Neural cell (in vitro differentiated cells): ENCODE measurements around the gene TRIM10. TPM values are rescaled to one million over a fixed set of nuclear protein-coding genes. Genes with fewer than 3 reads are reported as not detected.

Experiments used
- H2AFZ ChIP-seq: fragments of 200-600, 300-800 bp; sonication (generic), shearing (Covaris generic); 2 replicates; pipeline ENCODE4 v1.6.0; 2014; ENCODE audit warnings: low read depth, mild to moderate bottlenecking, antibody characterized with exemption, low read length, moderate library complexity
- H3F3A ChIP-seq: fragments of 200-600 bp; shearing (Covaris generic); 2 replicates; pipeline ENCODE4 v1.6.1; 2016; ENCODE audit warnings: mild to moderate bottlenecking, moderate library complexity, mixed read lengths, antibody characterized with exemption, low read length; ENCODE audit not compliant: insufficient read depth, poor library complexity, severe bottlenecking
- H3K27ac ChIP-seq: fragments of 200-600, 300-800 bp; sonication (generic), shearing (Covaris generic); 2 replicates; pipeline ENCODE4 v1.5.1; 2014; ENCODE audit warnings: mild to moderate bottlenecking, low read length, moderate library complexity
- H3K27me3 ChIP-seq: fragments of 300-800, 200-600 bp; sonication (generic), shearing (Covaris generic); 2 replicates; pipeline ENCODE4 v1.6.0; 2014; ENCODE audit warnings: mild to moderate bottlenecking, low read depth, low read length, moderate library complexity; ENCODE audit not compliant: insufficient read depth
- H3K36me3 ChIP-seq: fragments of 300-800, 200-600 bp; sonication (generic), shearing (Covaris generic); 2 replicates; pipeline ENCODE4 v1.5.1; 2014; ENCODE audit warnings: mild to moderate bottlenecking, antibody characterized with exemption, low read length, moderate library complexity; ENCODE audit not compliant: insufficient read depth
- H3K4me2 ChIP-seq: fragments of 300-800, 200-600 bp; sonication (generic), shearing (Covaris generic); 2 replicates; pipeline ENCODE4 v1.6.0; 2014; ENCODE audit warnings: mild to moderate bottlenecking, low read length
- H3K4me3 ChIP-seq: fragments of 300-800, 200-600 bp; sonication (generic), shearing (Covaris generic); 2 replicates; pipeline ENCODE4 v1.5.1; 2014; ENCODE audit warnings: mild to moderate bottlenecking, low read length, moderate library complexity
- H3K79me2 ChIP-seq: fragments of 200-600 bp; shearing (Covaris generic); replicated peaks from 2 replicates; pipeline ENCODE4 v1.6.0; 2014; ENCODE audit warnings: mild to moderate bottlenecking, low read length, moderate library complexity; ENCODE audit not compliant: insufficient read depth
- H3K9ac ChIP-seq: fragments of 300-800, 200-600 bp; sonication (generic), shearing (Covaris generic); 2 replicates; pipeline ENCODE4 v1.6.1; 2016; ENCODE audit warnings: mild to moderate bottlenecking, low read length, mixed read lengths
- H3K9me2 ChIP-seq: fragments of 200-600 bp; shearing (Covaris generic); 2 replicates; pipeline ENCODE4 v1.6.1; 2016; ENCODE audit warnings: mild to moderate bottlenecking, low read length, mixed read lengths; ENCODE audit not compliant: insufficient read depth
- H3K9me3 ChIP-seq: fragments of 200-600, 300-800 bp; sonication (generic), shearing (Covaris generic); 2 replicates; pipeline ENCODE4 v1.6.1; 2016; ENCODE audit warnings: mild to moderate bottlenecking, mixed run types, low read length, moderate library complexity, mixed read lengths
- H4K20me1 ChIP-seq: fragments of 200-600 bp; shearing (Covaris generic); 2 replicates; pipeline ENCODE4 v1.6.1; 2016; ENCODE audit warnings: mild to moderate bottlenecking, mixed run types; ENCODE audit not compliant: insufficient read depth
- EP300 ChIP-seq: fragments of 450-650 bp; conservative IDR thresholded peaks from 2 replicates; pipeline ENCODE4 v1.6.1; 2014; ENCODE audit warnings: antibody characterized with exemption, mild to moderate bottlenecking, moderate library complexity; ENCODE audit not compliant: poor library complexity, severe bottlenecking
- EZH2 ChIP-seq: fragments of 200-600, 300-800 bp; shearing (Covaris generic), sonication (generic); IDR thresholded peaks from 2 replicates; pipeline ENCODE4 v1.6.1; 2014; ENCODE audit warnings: antibody characterized with exemption, low read length, borderline replicate concordance, mild to moderate bottlenecking; ENCODE audit not compliant: insufficient read depth, poor library complexity, severe bottlenecking
- MXI1 ChIP-seq: fragments of 450-650 bp; conservative IDR thresholded peaks from 2 replicates; pipeline ENCODE4 v1.6.1; 2014; ENCODE audit warnings: antibody characterized with exemption, mild to moderate bottlenecking; ENCODE audit not compliant: poor library complexity, severe bottlenecking
- POLR2AphosphoS5 ChIP-seq: IDR thresholded peaks from 2 replicates; pipeline ENCODE4 v1.6.1; 2012
- RAD21 ChIP-seq: fragments of 450-650 bp; conservative IDR thresholded peaks from 2 replicates; pipeline ENCODE4 v1.6.1; 2014; ENCODE audit warnings: antibody characterized with exemption, mild to moderate bottlenecking, moderate library complexity
- SMC3 ChIP-seq: fragments of 450-650 bp; conservative IDR thresholded peaks from 2 replicates; pipeline ENCODE4 v1.6.1; 2014; ENCODE audit warnings: antibody characterized with exemption, mild to moderate bottlenecking, moderate library complexity; ENCODE audit not compliant: poor library complexity
- TAF1 ChIP-seq: IDR thresholded peaks from 2 replicates; pipeline ENCODE4 v1.6.1; 2012; ENCODE audit warnings: low read depth
- polyA plus RNA-seq: library from polyadenylated mRNA; depleted of rRNA; stranded (reverse); fragments of >200 nt; gene quantifications from 2 replicates; pipeline ENCODE4 v1.2.3, GENCODE V29; 2014
- TF ChIP-seq, protein P1 (sequence below): IDR thresholded peaks from 2 replicates; pipeline ENCODE4 v1.6.1; 2012; ENCODE audit warnings: borderline replicate concordance
- TF ChIP-seq, protein P2 (sequence below): fragments of 450-650 bp; IDR thresholded peaks from 2 replicates; pipeline ENCODE4 v1.5.1; 2014; ENCODE audit warnings: antibody characterized with exemption, mild to moderate bottlenecking, moderate library complexity; ENCODE audit not compliant: poor library complexity, severe bottlenecking

TRIM10 gene
- polyA plus RNA-seq, 1 donor from 2014 or later: not detected

DNA sequence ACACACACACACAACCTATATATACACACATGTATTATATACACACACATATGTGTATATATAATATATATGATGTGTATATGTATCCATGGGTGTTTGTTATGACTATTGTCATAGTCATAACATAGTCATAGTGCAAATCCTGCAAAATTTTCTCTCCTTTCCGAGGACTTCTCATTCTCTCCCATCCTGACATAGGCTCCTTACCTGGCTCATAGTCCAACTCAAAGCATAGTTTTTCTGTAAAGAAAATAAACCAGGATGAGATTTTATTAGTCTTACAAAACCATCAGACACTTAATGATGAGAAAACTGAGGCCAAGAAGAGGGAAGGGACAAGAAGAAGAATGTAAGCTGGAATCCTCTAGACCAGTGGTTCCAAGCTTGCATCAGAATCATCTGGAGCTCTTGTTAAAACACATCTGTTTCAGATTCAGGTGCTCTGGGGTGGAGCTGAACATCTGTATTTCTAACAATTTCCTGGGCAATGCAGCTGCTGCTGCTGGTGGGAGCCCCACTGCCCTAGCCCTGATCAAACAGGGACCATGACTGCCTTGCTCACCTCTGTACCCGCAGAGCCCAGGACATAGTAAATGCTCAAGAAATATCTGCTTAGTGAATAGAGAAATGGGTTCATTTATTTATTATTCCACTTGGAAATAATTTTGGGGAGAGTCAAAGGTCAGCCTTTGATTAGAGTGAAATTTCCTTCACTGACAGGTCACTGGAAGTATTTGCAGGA lies 5.3 kb downstream of the TRIM10 start:
- H3K79me2 ChIP-seq: no peaks in the 10 kb centered on the region
- no peaks in the 10 kb centered on the region for H3K36me3 ChIP-seq
- no peak overlapping the region for H3K4me3 ChIP-seq
- H3F3A ChIP-seq: no peaks in the 10 kb centered on the region
- no peaks in the 10 kb centered on the region for H4K20me1 ChIP-seq
- H3K9me3 ChIP-seq: no peaks in the 10 kb centered on the region
- H3K27me3 ChIP-seq: no peaks in the 10 kb centered on the region
- H3K9ac ChIP-seq: no peak overlapping the region
- no peak overlapping the region for H2AFZ ChIP-seq
- H3K4me2 ChIP-seq: no peak overlapping the region
- no peak for TF ChIP-seq EZH2
- TF ChIP-seq SMC3: no peak
- no peak for TF ChIP-seq TAF1
- no peak for TF ChIP-seq RAD21
- TF ChIP-seq, protein P1, sequence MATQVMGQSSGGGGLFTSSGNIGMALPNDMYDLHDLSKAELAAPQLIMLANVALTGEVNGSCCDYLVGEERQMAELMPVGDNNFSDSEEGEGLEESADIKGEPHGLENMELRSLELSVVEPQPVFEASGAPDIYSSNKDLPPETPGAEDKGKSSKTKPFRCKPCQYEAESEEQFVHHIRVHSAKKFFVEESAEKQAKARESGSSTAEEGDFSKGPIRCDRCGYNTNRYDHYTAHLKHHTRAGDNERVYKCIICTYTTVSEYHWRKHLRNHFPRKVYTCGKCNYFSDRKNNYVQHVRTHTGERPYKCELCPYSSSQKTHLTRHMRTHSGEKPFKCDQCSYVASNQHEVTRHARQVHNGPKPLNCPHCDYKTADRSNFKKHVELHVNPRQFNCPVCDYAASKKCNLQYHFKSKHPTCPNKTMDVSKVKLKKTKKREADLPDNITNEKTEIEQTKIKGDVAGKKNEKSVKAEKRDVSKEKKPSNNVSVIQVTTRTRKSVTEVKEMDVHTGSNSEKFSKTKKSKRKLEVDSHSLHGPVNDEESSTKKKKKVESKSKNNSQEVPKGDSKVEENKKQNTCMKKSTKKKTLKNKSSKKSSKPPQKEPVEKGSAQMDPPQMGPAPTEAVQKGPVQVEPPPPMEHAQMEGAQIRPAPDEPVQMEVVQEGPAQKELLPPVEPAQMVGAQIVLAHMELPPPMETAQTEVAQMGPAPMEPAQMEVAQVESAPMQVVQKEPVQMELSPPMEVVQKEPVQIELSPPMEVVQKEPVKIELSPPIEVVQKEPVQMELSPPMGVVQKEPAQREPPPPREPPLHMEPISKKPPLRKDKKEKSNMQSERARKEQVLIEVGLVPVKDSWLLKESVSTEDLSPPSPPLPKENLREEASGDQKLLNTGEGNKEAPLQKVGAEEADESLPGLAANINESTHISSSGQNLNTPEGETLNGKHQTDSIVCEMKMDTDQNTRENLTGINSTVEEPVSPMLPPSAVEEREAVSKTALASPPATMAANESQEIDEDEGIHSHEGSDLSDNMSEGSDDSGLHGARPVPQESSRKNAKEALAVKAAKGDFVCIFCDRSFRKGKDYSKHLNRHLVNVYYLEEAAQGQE: no peak
- no peak for TF ChIP-seq MXI1
- TF ChIP-seq POLR2AphosphoS5: no peak
- TF ChIP-seq, protein P2, sequence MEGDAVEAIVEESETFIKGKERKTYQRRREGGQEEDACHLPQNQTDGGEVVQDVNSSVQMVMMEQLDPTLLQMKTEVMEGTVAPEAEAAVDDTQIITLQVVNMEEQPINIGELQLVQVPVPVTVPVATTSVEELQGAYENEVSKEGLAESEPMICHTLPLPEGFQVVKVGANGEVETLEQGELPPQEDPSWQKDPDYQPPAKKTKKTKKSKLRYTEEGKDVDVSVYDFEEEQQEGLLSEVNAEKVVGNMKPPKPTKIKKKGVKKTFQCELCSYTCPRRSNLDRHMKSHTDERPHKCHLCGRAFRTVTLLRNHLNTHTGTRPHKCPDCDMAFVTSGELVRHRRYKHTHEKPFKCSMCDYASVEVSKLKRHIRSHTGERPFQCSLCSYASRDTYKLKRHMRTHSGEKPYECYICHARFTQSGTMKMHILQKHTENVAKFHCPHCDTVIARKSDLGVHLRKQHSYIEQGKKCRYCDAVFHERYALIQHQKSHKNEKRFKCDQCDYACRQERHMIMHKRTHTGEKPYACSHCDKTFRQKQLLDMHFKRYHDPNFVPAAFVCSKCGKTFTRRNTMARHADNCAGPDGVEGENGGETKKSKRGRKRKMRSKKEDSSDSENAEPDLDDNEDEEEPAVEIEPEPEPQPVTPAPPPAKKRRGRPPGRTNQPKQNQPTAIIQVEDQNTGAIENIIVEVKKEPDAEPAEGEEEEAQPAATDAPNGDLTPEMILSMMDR: no peak
- TF ChIP-seq EP300: no peak
- H3K27ac ChIP-seq: no peak overlapping the region
- H3K9me2 ChIP-seq: no peaks in the 10 kb centered on the region

- H3K27ac ChIP-seq: no peak overlapping the region
- H3K9me2 ChIP-seq: no peaks in the 10 kb centered on the region
- H3K9me3 ChIP-seq: no peaks in the 10 kb centered on the region
- no peak overlapping the region for H3K4me3 ChIP-seq
- no peaks in the 10 kb centered on the region for H4K20me1 ChIP-seq
- H3K36me3 ChIP-seq: no peaks in the 10 kb centered on the region
- no peak overlapping the region for H2AFZ ChIP-seq
- H3K4me2 ChIP-seq: no peak overlapping the region
- no peaks in the 10 kb centered on the region for H3K79me2 ChIP-seq
- no peaks in the 10 kb centered on the region for H3K27me3 ChIP-seq
- TF ChIP-seq, protein P1: no peak
- TF ChIP-seq EP300 (no peak), SMC3 (no peak), MXI1 (no peak), EZH2 (no peak)
- TF ChIP-seq, protein P2: no peak
- no peak overlapping the region for H3K9ac ChIP-seq
- H3F3A ChIP-seq: no peaks in the 10 kb centered on the region
Observed at GRCh38 chr6:30154709-30155519, 6.1 kb downstream of the TRIM10 start.
